Heart left ventricle (tissue), 16 donors: Measurements from ENCODE around the gene BBOF1. TPM values are rescaled to one million over a fixed set of nuclear protein-coding genes. Genes with fewer than 3 reads are reported as not detected.

Source experiments
- ATAC-seq, 4 donors: fragments of 200-7000 bp; cut with Tn5 transposase; one replicate each; pipeline ENCODE4 v1.9.1; 2020 to 2022; ENCODE audit warnings: moderate library complexity in 4 of 4, mild to moderate bottlenecking in 3 of 4, moderate number of reproducible peaks in 1 of 4
- DNase-seq, 5 donors: peaks; one replicate each; pipeline ENCODE4 v3.0.0-alpha.2; 2020
- H3K27ac ChIP-seq, 12 donors: fragments of 200-600 bp; sonication (generic) in 4 of 12; one replicate each; pipeline versions ENCODE4 v1.5.0 to v1.8.0; 2016 to 2022; ENCODE audit warnings: mild to moderate bottlenecking in 2 of 12
- H3K27me3 ChIP-seq, 9 donors: fragments of 200-600 bp; sonication (generic) in 2 of 9; one replicate each; pipeline versions ENCODE4 v1.5.1 to v1.8.0; 2016 to 2022; ENCODE audit warnings: mild to moderate bottlenecking in 3 of 9
- H3K36me3 ChIP-seq, 9 donors: fragments of 200-600 bp; sonication (generic) in 2 of 9; one replicate each; pipeline versions ENCODE4 v1.5.0 to v1.8.0; 2018 to 2022; ENCODE audit warnings: mild to moderate bottlenecking in 2 of 9
- H3K4me1 ChIP-seq, 12 donors: fragments of 200-600 bp; sonication (generic) in 4 of 12; one replicate each; pipeline versions ENCODE4 v1.5.0 to v1.8.0; 2016 to 2022; ENCODE audit warnings: mild to moderate bottlenecking in 3 of 12
- H3K4me3 ChIP-seq, 12 donors: fragments of 200-600 bp; sonication (generic) in 4 of 12; one replicate each; pipeline versions ENCODE4 v1.5.0 to v1.8.0; 2017 to 2022; ENCODE audit warnings: mild to moderate bottlenecking in 9 of 12, moderate library complexity in 4 of 12
- H3K9me3 ChIP-seq, 12 donors: fragments of 200-600 bp; sonication (generic) in 4 of 12; one replicate each; pipeline versions ENCODE4 v1.5.0 to v1.8.0; 2016 to 2022; ENCODE audit warnings: mild to moderate bottlenecking in 1 of 12
- POLR2A ChIP-seq, 2 donors: fragments of 450-650 bp; IDR thresholded peaks; one replicate each; pipeline ENCODE4 v1.6.1; 2017; ENCODE audit warnings: antibody characterized with exemption in 2 of 2, mild to moderate bottlenecking in 2 of 2, moderate library complexity in 2 of 2
- WGBS, 4 donors: extraction: QIAGEN DNeasy Blood & Tissue Kit in 2 of 4; methylation state at CpG; one replicate each; pipeline versions ENCODE4 v1.1.5 to v1.1.7; 2013 to 2018; 5-methylcytosine and 5-hydroxymethylcytosine counted together
- intact Hi-C, 10 donors: fragments of 100-400 bp; cut with DNase I; formaldehyde crosslinking; loops; one replicate each; pipeline versions ENCODE4 v1.11.1 to v1.14.2; 2022
- polyA plus RNA-seq, 2 donors: library from polyadenylated mRNA; stranded (reverse); fragments of 200-250 nt; gene quantifications; one replicate each; pipeline ENCODE4 v1.2.3, GENCODE V29; 2013
- total RNA-seq, 9 donors: library from RNA; depleted of rRNA in 2 of 9; stranded (reverse); fragments of >200 nt in 2 of 9; fragmentation: NEBNext Ultra II Directional in 3 of 9; extraction: Animal tissue kit (Norgen Biotek cat#: 25700) in 3 of 9; gene quantifications; one replicate each; pipeline versions ENCODE4 v1.1.0 to v1.2.4, GENCODE V29; 2016 to 2023
- TF ChIP-seq, protein P1 (sequence below), 12 donors: fragments of 200-600 bp; sonication (generic) in 4 of 12; IDR thresholded peaks; one replicate each; pipeline versions ENCODE4 v1.5.0 to v1.8.0; 2018 to 2022; ENCODE audit warnings: antibody characterized with exemption in 12 of 12, mild to moderate bottlenecking in 5 of 12
- donor health status: ischemic (EF 13 %, LVEDD 7.1; RV severe dilation, severe dysfunction).
- donor health status: healthy with polysubstance abuse.
- donor health status: DM: no; HTN: yes; CAD: no.
- donor health status: DM: no; HTN: no; CAD: no.
- donor health status: ischemic (EF 25% LVEDD 6.9; RV normal size, moderate dysfunction).
- donor health status: ischemic (EF 25% LVEDD 5.7; RV mildly dilated, moderate dysfunction).
- donor health status: healthy.
- donor health status: DM: yes; HTN: yes; CAD: no.
- donor health status: ischemic (EF 35%, LVEDD 5.7; RV mildly dilated, moderate dysfunction).
- donor health status: nonischemic (EF 11% LVEDD 7.7; RV severe dilation, severe dysfunction).
- donor health status: DM: yes; HTN: yes; CAD: no.
- donor health status: PGD.
- donor health status: ischemic (EF 29% LVEDD 5.4; RV normal size, mild dysfunction).
- donor health status: nonischemic (EF 23%, LVEDD 6.1; RV moderate dilation, normal function).

The BBOF1 gene
- total and polyA plus RNA-seq, 11 donors, result 2.1 to 8.9 (median 4.0) TPM

DNA sequence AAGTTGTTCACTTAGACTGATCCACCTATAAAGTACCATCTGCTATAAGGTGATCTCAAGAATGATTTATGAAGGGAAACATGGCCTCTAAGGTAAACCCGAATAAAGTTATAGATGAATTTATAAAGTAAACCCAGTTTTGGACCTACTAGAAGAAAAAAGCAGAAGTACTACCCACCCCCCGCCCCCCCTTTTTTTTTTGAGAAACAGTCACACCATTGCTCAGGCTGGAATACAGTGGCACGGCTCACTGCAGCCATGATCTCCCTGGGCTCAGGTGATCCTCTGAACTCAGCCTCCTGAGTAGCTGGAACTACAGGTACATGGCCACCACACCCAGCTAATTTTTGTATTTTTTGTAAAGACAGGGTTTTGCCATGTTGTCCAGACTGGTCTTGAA, 4.0 kb upstream of the BBOF1 start:
- H3K36me3 ChIP-seq, result peaks cover 0 to 44% (median 29%) of the 10 kb centered on the region in 9 donors
- H3K27me3 ChIP-seq, result no peaks in the 10 kb centered on the region
- DNase-seq, result no peak
- ATAC-seq, result no peak
- intact Hi-C loops, result loop anchor here in 4 of 10 donors (5.0 to 10.0 kb wide), 3 partner anchors 60 to 130 kb away; partner anchors contain the start of genes COQ6 (in 2 of the 4), FAM161B (in 2 of the 4), ALDH6A1 (in 1 of the 4) and LIN52 (in 1 of the 4)
- WGBS, 4 donors, result 81 to 93% (median 90%) methylated on average over 3 of the region's 3 CpGs
- peaks cover 0 to 16% (median 9%) of the 10 kb centered on the region in 12 donors for H3K4me1 ChIP-seq
- H3K27ac ChIP-seq, result no peak overlapping the region
- H3K4me3 ChIP-seq, result no peak overlapping the region
- no peaks in the 10 kb centered on the region for H3K9me3 ChIP-seq
- TF ChIP-seq POLR2A (IDR thresholded peaks at IDR 0.05), result no peak
- TF ChIP-seq, protein P1, sequence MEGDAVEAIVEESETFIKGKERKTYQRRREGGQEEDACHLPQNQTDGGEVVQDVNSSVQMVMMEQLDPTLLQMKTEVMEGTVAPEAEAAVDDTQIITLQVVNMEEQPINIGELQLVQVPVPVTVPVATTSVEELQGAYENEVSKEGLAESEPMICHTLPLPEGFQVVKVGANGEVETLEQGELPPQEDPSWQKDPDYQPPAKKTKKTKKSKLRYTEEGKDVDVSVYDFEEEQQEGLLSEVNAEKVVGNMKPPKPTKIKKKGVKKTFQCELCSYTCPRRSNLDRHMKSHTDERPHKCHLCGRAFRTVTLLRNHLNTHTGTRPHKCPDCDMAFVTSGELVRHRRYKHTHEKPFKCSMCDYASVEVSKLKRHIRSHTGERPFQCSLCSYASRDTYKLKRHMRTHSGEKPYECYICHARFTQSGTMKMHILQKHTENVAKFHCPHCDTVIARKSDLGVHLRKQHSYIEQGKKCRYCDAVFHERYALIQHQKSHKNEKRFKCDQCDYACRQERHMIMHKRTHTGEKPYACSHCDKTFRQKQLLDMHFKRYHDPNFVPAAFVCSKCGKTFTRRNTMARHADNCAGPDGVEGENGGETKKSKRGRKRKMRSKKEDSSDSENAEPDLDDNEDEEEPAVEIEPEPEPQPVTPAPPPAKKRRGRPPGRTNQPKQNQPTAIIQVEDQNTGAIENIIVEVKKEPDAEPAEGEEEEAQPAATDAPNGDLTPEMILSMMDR (IDR thresholded peaks at IDR 0.05), result no peak

DNA sequence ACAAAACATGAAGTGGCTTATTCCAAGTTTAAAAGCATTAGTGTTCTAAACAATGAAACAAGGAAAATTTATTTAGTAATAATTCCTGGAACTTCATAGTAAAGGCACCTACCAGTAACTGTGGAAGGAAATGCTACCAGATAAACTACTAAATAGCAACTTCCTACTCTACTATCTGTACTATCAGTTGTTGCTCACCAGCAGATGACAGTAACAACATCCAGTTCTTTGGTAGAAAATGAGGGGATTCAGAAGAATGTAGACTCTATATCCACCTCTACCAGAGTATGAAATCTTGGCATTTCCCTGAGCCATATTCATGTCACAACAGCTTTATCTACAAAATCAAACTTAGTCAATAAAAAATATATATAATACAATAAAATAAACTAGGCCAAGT, 3.2 kb upstream of the BBOF1 start:
- Histone ChIP-seq H3K4me3 (no peak overlapping the region), H3K27me3 (no peaks in the 10 kb centered on the region), H3K36me3 (peaks cover 0 to 36% (median 21%) of the 10 kb centered on the region in 9 donors), H3K4me1 (peaks cover 0 to 17% (median 9%) of the 10 kb centered on the region in 12 donors), H3K27ac (no peak overlapping the region), H3K9me3 (no peaks in the 10 kb centered on the region)
- TF ChIP-seq POLR2A (IDR thresholded peaks at IDR 0.05), result no peak
- TF ChIP-seq, protein P1 (IDR thresholded peaks at IDR 0.05), result no peak
- intact Hi-C loops, result loop anchor here in 4 of 10 donors (5.0 to 10.0 kb wide), 3 partner anchors 61 to 131 kb away; partner anchors contain the start of genes COQ6 (in 2 of the 4), FAM161B (in 2 of the 4), ALDH6A1 (in 1 of the 4) and LIN52 (in 1 of the 4)
- ATAC-seq (no peak), DNase-seq (no peak)

DNA sequence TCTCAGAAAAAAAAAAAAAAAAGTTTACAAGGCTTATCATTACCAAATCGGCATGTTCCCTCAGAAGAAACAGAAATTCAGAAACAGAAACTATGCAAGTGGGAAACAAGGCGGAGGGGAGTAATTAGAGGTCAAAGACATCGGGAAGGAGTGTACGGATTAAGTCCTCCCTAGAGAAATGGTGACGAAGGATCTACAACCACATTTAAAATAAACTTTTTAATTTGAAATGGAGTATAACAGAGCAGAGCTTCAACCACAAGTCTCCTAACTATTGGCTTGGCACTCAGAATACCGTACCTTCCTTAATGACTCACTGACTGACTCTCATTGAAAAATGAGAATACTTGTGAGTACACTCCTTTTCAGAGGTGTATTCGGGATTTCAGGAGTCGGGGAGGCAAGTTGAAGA, 969 bp upstream of the BBOF1 start:
- DNase-seq (no peak), ATAC-seq (peak in 2 of 4 donors; percentile 6 to 23)
- TF ChIP-seq, protein P1 (IDR thresholded peaks at IDR 0.05), result no peak
- no peak for TF ChIP-seq POLR2A (IDR thresholded peaks at IDR 0.05)
- WGBS, 4 donors, result 3 to 10% (median 5%) methylated on average over 8 of the region's 8 CpGs
- peaks cover 0 to 17% (median 9%) of the 10 kb centered on the region in 12 donors for H3K4me1 ChIP-seq
- intact Hi-C loops, result loop anchor here in 4 of 10 donors (2.0 to 10.0 kb wide), 4 partner anchors 63 to 133 kb away; partner anchors contain the start of genes ALDH6A1 (in 2 of the 4), COQ6 (in 2 of the 4), FAM161B (in 2 of the 4) and LIN52 (in 2 of the 4)
- H3K27me3 ChIP-seq, result no peaks in the 10 kb centered on the region
- H3K9me3 ChIP-seq, result no peaks in the 10 kb centered on the region
- peak overlapping the region; percentile 45 to 98 (median 80) for H3K4me3 ChIP-seq
- peaks cover 0 to 16% (median 11%) of the 10 kb centered on the region in 9 donors for H3K36me3 ChIP-seq
- H3K27ac ChIP-seq, result peak overlapping the region; percentile 82 to 100 (median 97)

DNA sequence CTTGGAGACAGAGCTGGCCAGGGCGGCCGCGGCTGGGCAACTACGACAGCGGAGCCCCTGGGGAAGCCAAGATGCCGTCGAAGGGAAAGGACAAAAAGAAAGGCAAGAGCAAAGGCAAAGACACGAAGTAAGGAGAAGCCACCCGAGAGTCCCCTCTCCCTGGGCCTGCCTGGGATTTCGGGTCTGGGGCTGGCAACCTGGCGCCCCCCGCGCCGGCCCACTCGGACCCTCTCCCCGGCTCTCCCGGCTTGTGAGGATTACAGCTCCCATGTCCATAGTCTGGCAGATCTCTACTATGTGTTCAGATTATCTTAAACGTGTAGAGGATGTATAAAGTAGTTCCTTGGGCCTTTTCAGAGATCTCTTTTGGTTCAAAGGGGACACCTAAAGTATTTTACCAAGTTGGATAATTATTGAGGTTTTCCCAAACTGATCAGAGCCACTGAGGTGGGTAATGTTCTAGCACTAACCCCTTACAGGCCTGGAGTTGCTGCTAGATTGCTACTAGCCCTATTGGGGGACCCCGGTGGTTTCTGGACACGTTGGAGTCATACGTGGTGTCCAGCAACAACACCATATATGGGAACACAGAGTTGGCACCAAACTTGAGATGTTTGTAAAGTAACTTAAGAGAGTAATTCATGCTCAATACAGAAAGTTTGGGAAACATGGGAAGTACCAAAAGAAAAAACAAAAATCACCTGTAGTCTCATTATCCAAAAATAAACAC, 424 bp downstream of the BBOF1 start:
- WGBS, 4 donors, result 1 to 5% (median 3%) methylated on average over 18 to 21 of the region's 21 CpGs
- ATAC-seq (peak in 1 of 4 donors; percentile 7), DNase-seq (no peak)
- Histone ChIP-seq H3K36me3 (peaks cover 0 to 5% (median 2%) of the 10 kb centered on the region in 9 donors), H3K9me3 (no peaks in the 10 kb centered on the region), H3K4me1 (peaks cover 0 to 17% (median 9%) of the 10 kb centered on the region in 12 donors), H3K27ac (peak overlapping the region in 11 of 12 donors; percentile 65 to 100 (median 97)), H3K27me3 (no peaks in the 10 kb centered on the region), H3K4me3 (peak overlapping the region; percentile 45 to 98 (median 80))
- intact Hi-C loops, result loop anchor here in 4 of 10 donors (1.0 to 10.0 kb wide), 5 partner anchors 63 to 135 kb away; partner anchors contain the start of genes COQ6 (in 3 of the 4), FAM161B (in 3 of the 4), ALDH6A1 (in 2 of the 4) and LIN52 (in 2 of the 4)
- no peak for TF ChIP-seq POLR2A (IDR thresholded peaks at IDR 0.05)
- TF ChIP-seq, protein P1 (IDR thresholded peaks at IDR 0.05), result no peak
